Osteocyte (in vitro differentiated cells): ENCODE measurements around the gene RIOK1. TPM values are rescaled to one million over a fixed set of nuclear protein-coding genes. Genes with fewer than 3 reads are reported as not detected.

Experiments
- DNase-seq: peaks from one replicate; pipeline ENCODE4 v3.0.0; 2021; ENCODE audit warnings: mixed read lengths; ENCODE audit not compliant: unreplicated experiment; ENCODE audit errors: extremely low spot score
- H3K27ac Mint-ChIP-seq: one replicate; pipeline ENCODE4 v1.8.0; 2021; ENCODE audit warnings: mild to moderate bottlenecking, mixed read lengths; ENCODE audit not compliant: unreplicated experiment
- H3K27me3 Mint-ChIP-seq: one replicate; pipeline ENCODE4 v1.8.0; 2021; ENCODE audit warnings: mixed read lengths; ENCODE audit not compliant: unreplicated experiment
- H3K36me3 Mint-ChIP-seq: one replicate; pipeline ENCODE4 v1.8.0; 2021; ENCODE audit warnings: mixed read lengths; ENCODE audit not compliant: unreplicated experiment
- H3K4me1 Mint-ChIP-seq: one replicate; pipeline ENCODE4 v1.8.0; 2021; ENCODE audit warnings: mixed read lengths; ENCODE audit not compliant: unreplicated experiment
- H3K4me3 Mint-ChIP-seq: one replicate; pipeline ENCODE4 v1.8.0; 2021; ENCODE audit warnings: mild to moderate bottlenecking, moderate library complexity, mixed read lengths; ENCODE audit not compliant: unreplicated experiment
- H3K9me3 Mint-ChIP-seq: one replicate; pipeline ENCODE4 v1.8.0; 2021; ENCODE audit warnings: mixed read lengths; ENCODE audit not compliant: unreplicated experiment
- total RNA-seq: library from RNA; stranded (reverse); gene quantifications from 2 replicates; pipeline ENCODE4 v1.2.1, GENCODE V29; 2021
- TF ChIP-seq, protein P1 (sequence below): fragments of 200-600 bp; sonication (generic); IDR thresholded peaks from 2 replicates; pipeline ENCODE4 v1.5.0; 2021; ENCODE audit warnings: antibody characterized with exemption, mild to moderate bottlenecking, moderate library complexity

RIOK1 gene
- total RNA-seq, 1 donor from 2014 or later, result 22.5 TPM

DNA sequence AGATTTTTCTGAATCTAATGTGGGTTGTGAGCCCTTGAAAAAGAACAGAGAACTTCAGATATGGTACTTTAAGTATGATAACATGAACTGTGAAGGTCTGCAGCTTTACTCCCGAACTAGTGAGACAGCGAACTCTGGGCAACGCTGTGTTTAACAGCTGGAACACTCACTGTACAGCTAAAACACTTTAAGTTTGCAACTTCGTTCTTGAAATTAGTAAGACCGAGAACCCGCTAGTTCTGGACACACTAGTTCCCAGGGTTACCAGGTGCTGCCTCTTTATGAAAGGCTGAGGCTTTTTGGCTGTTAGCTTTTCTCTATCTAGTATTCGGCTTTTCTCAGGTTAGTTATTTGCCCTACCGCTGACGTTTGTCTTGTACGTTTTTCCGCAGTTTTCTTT lies 52.9 kb downstream of the RIOK1 start:
- no peaks in the 10 kb centered on the region for H3K27me3 Mint-ChIP-seq
- H3K4me1 Mint-ChIP-seq, result peaks cover 46% of the 10 kb centered on the region
- H3K27ac Mint-ChIP-seq, result no peak overlapping the region
- no peak overlapping the region for H3K4me3 Mint-ChIP-seq
- no peaks in the 10 kb centered on the region for H3K9me3 Mint-ChIP-seq
- DNase-seq, result no peak
- no peaks in the 10 kb centered on the region for H3K36me3 Mint-ChIP-seq
- TF ChIP-seq, protein P1, sequence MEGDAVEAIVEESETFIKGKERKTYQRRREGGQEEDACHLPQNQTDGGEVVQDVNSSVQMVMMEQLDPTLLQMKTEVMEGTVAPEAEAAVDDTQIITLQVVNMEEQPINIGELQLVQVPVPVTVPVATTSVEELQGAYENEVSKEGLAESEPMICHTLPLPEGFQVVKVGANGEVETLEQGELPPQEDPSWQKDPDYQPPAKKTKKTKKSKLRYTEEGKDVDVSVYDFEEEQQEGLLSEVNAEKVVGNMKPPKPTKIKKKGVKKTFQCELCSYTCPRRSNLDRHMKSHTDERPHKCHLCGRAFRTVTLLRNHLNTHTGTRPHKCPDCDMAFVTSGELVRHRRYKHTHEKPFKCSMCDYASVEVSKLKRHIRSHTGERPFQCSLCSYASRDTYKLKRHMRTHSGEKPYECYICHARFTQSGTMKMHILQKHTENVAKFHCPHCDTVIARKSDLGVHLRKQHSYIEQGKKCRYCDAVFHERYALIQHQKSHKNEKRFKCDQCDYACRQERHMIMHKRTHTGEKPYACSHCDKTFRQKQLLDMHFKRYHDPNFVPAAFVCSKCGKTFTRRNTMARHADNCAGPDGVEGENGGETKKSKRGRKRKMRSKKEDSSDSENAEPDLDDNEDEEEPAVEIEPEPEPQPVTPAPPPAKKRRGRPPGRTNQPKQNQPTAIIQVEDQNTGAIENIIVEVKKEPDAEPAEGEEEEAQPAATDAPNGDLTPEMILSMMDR, result no peak

DNA sequence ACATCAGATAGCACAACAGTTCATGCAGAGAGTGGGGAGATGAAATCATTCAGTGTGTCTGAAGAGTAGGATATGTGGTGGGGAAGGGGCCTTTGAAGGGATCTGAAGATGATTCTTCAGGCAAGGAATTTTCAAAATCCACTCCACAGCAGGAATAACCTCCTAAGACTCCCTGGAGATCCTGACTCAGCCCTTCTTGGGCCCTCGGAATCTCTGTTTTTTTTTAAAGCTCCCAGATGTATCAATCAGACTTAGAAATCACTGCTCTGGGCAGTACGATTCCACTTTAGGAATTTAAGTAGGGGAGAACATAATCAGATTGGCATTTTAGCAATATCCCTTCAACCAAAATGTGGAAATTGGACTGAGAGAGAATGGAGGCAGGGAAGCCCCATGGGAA lies 55.5 kb downstream of the RIOK1 start:
- Mint-ChIP-seq H3K9me3 (no peaks in the 10 kb centered on the region), H3K4me3 (no peak overlapping the region), H3K4me1 (peaks cover 36% of the 10 kb centered on the region), H3K36me3 (no peaks in the 10 kb centered on the region), H3K27me3 (no peaks in the 10 kb centered on the region), H3K27ac (peak overlapping the region; percentile 56)
- no peak for DNase-seq
- TF ChIP-seq, protein P1, result no peak

DNA sequence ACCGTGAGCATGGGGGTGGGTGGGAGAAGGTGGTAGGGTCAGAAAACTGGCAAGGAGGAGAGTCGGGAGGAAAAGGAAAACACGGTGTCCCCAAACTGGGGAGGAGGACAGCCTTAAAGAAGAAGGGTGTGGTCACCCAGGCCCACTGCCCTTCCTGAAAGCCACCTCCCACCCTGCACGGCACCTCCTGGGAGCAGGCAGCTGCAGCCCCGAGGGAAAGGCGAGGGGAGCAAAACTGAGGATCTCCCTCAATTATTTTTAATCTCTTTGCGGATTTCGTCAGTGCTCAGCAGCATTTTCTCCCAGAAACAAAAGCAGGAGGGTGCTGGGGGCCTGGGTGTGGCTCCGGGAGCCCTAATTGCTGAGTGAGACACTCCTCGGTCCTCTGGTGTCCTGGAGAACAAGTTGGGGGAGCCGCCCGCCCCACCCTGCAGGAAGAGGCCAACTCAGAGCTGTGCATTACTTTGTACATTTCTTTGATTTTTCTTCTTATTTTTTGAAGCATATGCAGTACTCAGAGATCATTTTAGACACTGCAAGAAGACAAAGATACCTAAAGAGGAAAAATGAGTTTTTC lies 56.4 kb downstream of the RIOK1 start:
- DNase-seq, result no peak
- TF ChIP-seq, protein P1, result no peak
- peak overlapping the region; percentile 56 for H3K27ac Mint-ChIP-seq
- no peak overlapping the region for H3K4me3 Mint-ChIP-seq
- no peaks in the 10 kb centered on the region for H3K36me3 Mint-ChIP-seq
- no peaks in the 10 kb centered on the region for H3K9me3 Mint-ChIP-seq
- H3K27me3 Mint-ChIP-seq, result no peaks in the 10 kb centered on the region
- H3K4me1 Mint-ChIP-seq, result peaks cover 30% of the 10 kb centered on the region

DNA sequence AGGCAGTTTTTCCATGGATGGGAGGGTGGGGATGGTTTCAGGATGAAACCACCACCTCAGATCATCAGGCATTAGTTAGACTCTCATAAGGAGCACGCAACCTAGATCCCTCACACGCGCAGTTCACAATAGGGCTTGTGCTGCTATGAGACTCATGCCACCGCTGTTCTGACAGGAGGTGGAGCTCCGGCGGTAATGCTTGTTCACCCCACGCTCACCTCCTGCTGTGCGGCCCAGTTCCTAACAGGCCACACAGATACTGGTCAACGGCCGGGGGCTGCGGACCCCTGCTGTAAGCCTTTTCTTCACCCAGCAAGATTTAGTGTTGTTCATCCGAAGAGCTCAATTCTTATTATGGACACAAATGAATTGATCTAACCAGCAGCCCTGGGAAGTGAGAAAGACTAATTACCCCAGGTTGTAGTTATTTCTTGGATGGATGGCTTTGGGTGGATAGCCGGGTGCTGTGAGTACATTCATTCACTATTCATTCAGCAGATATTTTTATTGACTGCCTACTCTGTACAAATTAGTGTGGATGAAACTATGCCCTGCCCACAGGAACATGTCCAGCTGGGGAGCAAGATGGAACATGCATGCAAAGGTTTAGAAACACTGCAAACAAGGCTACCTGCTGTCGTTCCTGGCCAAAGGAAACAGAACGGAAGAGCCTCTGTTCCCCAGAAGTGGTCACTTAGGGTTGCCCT lies 57.2 kb downstream of the RIOK1 start:
- H3K9me3 Mint-ChIP-seq, result no peaks in the 10 kb centered on the region
- H3K27me3 Mint-ChIP-seq, result no peaks in the 10 kb centered on the region
- H3K36me3 Mint-ChIP-seq, result no peaks in the 10 kb centered on the region
- no peak for DNase-seq
- TF ChIP-seq, protein P1, result no peak
- no peak overlapping the region for H3K4me3 Mint-ChIP-seq
- H3K4me1 Mint-ChIP-seq, result peaks cover 29% of the 10 kb centered on the region
- H3K27ac Mint-ChIP-seq, result peak overlapping the region; percentile 52

DNA sequence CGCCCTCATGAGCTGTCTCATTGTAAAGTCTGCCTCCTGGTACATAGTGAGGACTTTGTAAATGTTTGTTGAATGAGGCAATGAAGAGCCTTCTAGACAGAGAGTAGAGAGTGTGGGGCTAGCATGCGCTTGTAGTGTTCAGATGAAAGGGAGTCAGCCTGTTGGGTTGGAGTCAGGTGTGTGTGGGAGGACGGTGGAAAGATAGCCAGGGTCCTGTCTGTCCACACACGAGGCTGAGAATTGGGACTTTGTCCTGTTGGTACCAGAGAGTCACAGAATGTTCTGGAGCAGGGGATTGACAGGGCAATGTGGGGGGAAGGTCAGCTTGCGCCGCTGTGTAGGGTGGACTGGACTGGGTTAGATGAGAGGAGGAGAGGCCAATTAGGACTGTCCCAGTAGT lies 58.6 kb downstream of the RIOK1 start:
- no peaks in the 10 kb centered on the region for H3K9me3 Mint-ChIP-seq
- no peaks in the 10 kb centered on the region for H3K27me3 Mint-ChIP-seq
- TF ChIP-seq, protein P1, result no peak
- no peak overlapping the region for H3K27ac Mint-ChIP-seq
- H3K4me1 Mint-ChIP-seq, result peaks cover 29% of the 10 kb centered on the region
- no peak for DNase-seq
- H3K36me3 Mint-ChIP-seq, result no peaks in the 10 kb centered on the region
- no peak overlapping the region for H3K4me3 Mint-ChIP-seq
